HepG2 (cell line): ENCODE data around the gene YIPF7. TPM values are rescaled to one million over a fixed set of nuclear protein-coding genes. Genes with fewer than 3 reads are reported as not detected.

Source experiments
- ATAC-seq: fragments of 200-7000 bp; cut with Tn5 transposase; 3 replicates; pipeline ENCODE4 v1.9.1; 2020; ENCODE audit warnings: mild to moderate bottlenecking, moderate library complexity
- BruUV-seq: library from RNA; stranded (reverse); fragments of 400-500 nt; replicated peaks from 2 replicates; lab custom pipeline; 2021; lab: Mats Ljungman, UMichigan
- CTCF ChIA-PET: fragments of 300-600 bp; formaldehyde crosslinking; extraction: SDS; loops from one replicate; lab custom pipeline; 2021; ENCODE audit warnings: low total read pairs, inconsistent platforms, low intra/inter-chr PET ratio; lab: Yijun Ruan, JAX
- POLR2A ChIA-PET: fragments of 350-600 bp; sonication (Branson Sonifier 250); formaldehyde crosslinking; loops from one replicate; lab custom pipeline; 2020; ENCODE audit warnings: antibody characterized with exemption, inconsistent platforms; lab: Yijun Ruan, JAX
- DNase-seq: peaks from one replicate; pipeline ENCODE4 v3.0.0-alpha.2; 2015; ENCODE audit warnings: low spot score
- FAIRE-seq: peaks from 3 replicates; lab custom pipeline; 2011; peaks lifted over from hg19 to GRCh38; lab: Jason Lieb, UNC
- H2AFZ ChIP-seq: one replicate; pipeline ENCODE4 v1.6.1; 2011; ENCODE audit warnings: low read length, inconsistent platforms
- H3K27ac ChIP-seq: fragments of 300-600 bp; 3 replicates; pipeline ENCODE4 v1.8.0; 2011; ENCODE audit warnings: mixed run types, mild to moderate bottlenecking, mixed read lengths, low read length, inconsistent platforms; ENCODE audit not compliant: insufficient read depth; ENCODE audit errors: extremely low read length
- H3K27me3 ChIP-seq, 2 experiments: fragments of 200-600 bp in 1 of 2; 2 replicates in 1 of 2; 3 replicates in 1 of 2; pipeline versions ENCODE4 v1.6.0 to v1.8.0; 2011; ENCODE audit warnings: low read length in 2 of 2, mild to moderate bottlenecking in 2 of 2, moderate library complexity in 2 of 2, inconsistent platforms in 1 of 2; ENCODE audit not compliant: insufficient read depth in 2 of 2, control insufficient read depth in 1 of 2
- H3K36me3 ChIP-seq, 2 experiments: fragments of 200-600 bp in 1 of 2; replicated peaks in 1 of 2; 2 replicates in 1 of 2; 3 replicates in 1 of 2; pipeline versions ENCODE4 v1.5.1 to v1.8.0; 2011; ENCODE audit warnings: low read length in 2 of 2, inconsistent platforms in 1 of 2; ENCODE audit not compliant: insufficient read depth in 2 of 2, control insufficient read depth in 1 of 2
- H3K4me1 ChIP-seq: 2 replicates; pipeline ENCODE4 v1.5.1; 2012; ENCODE audit warnings: low read length, inconsistent platforms; ENCODE audit not compliant: insufficient read depth
- H3K4me2 ChIP-seq: 2 replicates; pipeline ENCODE4 v1.6.0; 2011; ENCODE audit warnings: low read depth, low read length, inconsistent platforms
- H3K4me3 ChIP-seq, 3 experiments: fragments of 200-600 bp in 1 of 3; sonication (generic), shearing (Covaris generic) in 1 of 3; replicated peaks in 1 of 3; 2 replicates each; pipeline ENCODE4 v1.5.1; 2011 to 2016; ENCODE audit warnings: low read length in 3 of 3, inconsistent platforms in 2 of 3, low read depth in 2 of 3, mild to moderate bottlenecking in 2 of 3, control low read depth in 1 of 3, mixed read lengths in 1 of 3; ENCODE audit not compliant: insufficient read depth in 1 of 3
- H3K79me2 ChIP-seq: one replicate; pipeline ENCODE4 v1.6.1; 2011; ENCODE audit warnings: low read length, inconsistent platforms; ENCODE audit not compliant: insufficient read depth
- H3K9ac ChIP-seq: 2 replicates; pipeline ENCODE4 v1.6.0; 2011; ENCODE audit warnings: mild to moderate bottlenecking, low read depth, low read length, inconsistent platforms; ENCODE audit not compliant: insufficient read depth
- H3K9me3 ChIP-seq: 2 replicates; pipeline ENCODE4 v1.5.1; 2012; ENCODE audit warnings: mild to moderate bottlenecking, low read length
- H4K20me1 ChIP-seq: 2 replicates; pipeline ENCODE4 v1.6.0; 2011; ENCODE audit warnings: inconsistent platforms, mild to moderate bottlenecking, low read length, moderate library complexity; ENCODE audit not compliant: insufficient read depth
- CCDC6 ChIP-seq: sonication (generic); formaldehyde crosslinking; IDR thresholded peaks from 2 replicates; pipeline ENCODE4 v1.8.1; 2022; ENCODE audit warnings: mild to moderate bottlenecking, missing genetic modification reagents, moderate library complexity
- DMAP1 ChIP-seq: IDR thresholded peaks from 2 replicates; pipeline ENCODE4 v1.6.1; 2016
- FOXM1 ChIP-seq: sonication (generic); formaldehyde crosslinking; IDR thresholded peaks from 2 replicates; pipeline ENCODE4 v1.5.0; 2020; ENCODE audit warnings: missing genetic modification reagents
- HIVEP1 ChIP-seq: sonication (generic); formaldehyde crosslinking; IDR thresholded peaks from 2 replicates; pipeline ENCODE4 v1.4.0; 2020; ENCODE audit warnings: mild to moderate bottlenecking, missing genetic modification reagents
- JUND ChIP-seq: sonication (generic); formaldehyde crosslinking; IDR thresholded peaks from 2 replicates; pipeline ENCODE4 v1.8.0; 2022; ENCODE audit warnings: mild to moderate bottlenecking, missing genetic modification reagents
- MAFG ChIP-seq: sonication (generic); formaldehyde crosslinking; IDR thresholded peaks from 2 replicates; pipeline ENCODE4 v1.5.1; 2020; ENCODE audit warnings: mild to moderate bottlenecking, missing genetic modification reagents
- MAFK ChIP-seq, 2 experiments: IDR thresholded peaks in 1 of 2; conservative IDR thresholded peaks in 1 of 2; 2 replicates each; pipeline ENCODE4 v1.6.1; 2011; ENCODE audit warnings: improper control_type of control experiment in 2 of 2, low read length in 2 of 2
- PCBP2 ChIP-seq: fragments of 200-400 bp; formaldehyde crosslinking; optimal IDR thresholded peaks from 2 replicates; pipeline ENCODE3; 2018; ENCODE audit warnings: low read length, low read depth; ENCODE audit not compliant: poor library complexity, severe bottlenecking
- RBFOX2 ChIP-seq: fragments of 200-400 bp; formaldehyde crosslinking; IDR thresholded peaks from 2 replicates; pipeline ENCODE4 v1.6.1; 2017; ENCODE audit warnings: low read depth, mild to moderate bottlenecking, low read length
- SAFB2 ChIP-seq: sonication (generic); formaldehyde crosslinking; IDR thresholded peaks from 2 replicates; pipeline ENCODE4 v1.5.1; 2020; ENCODE audit warnings: missing genetic modification reagents, low read depth, mild to moderate bottlenecking, borderline replicate concordance
- STAT5B ChIP-seq: sonication (generic); formaldehyde crosslinking; IDR thresholded peaks from 2 replicates; pipeline ENCODE4 v1.4.0; 2020; ENCODE audit warnings: missing genetic modification reagents
- TP53 ChIP-seq: sonication (generic); formaldehyde crosslinking; conservative IDR thresholded peaks from 2 replicates; pipeline ENCODE4 v1.4.0; 2020; ENCODE audit warnings: missing genetic modification reagents
- ZFP36L2 ChIP-seq: sonication (generic); formaldehyde crosslinking; IDR thresholded peaks from 2 replicates; pipeline ENCODE4 v1.4.0; 2020; ENCODE audit warnings: missing genetic modification reagents
- ZKSCAN5 ChIP-seq: sonication (generic); formaldehyde crosslinking; IDR thresholded peaks from 2 replicates; pipeline ENCODE4 v1.5.1; 2020; ENCODE audit warnings: mild to moderate bottlenecking, missing genetic modification reagents
- ZNF260 ChIP-seq: sonication (generic); formaldehyde crosslinking; IDR thresholded peaks from 2 replicates; pipeline ENCODE4 v1.4.0; 2020; ENCODE audit warnings: missing genetic modification reagents, low read depth, mild to moderate bottlenecking, borderline replicate concordance
- ZNF317 ChIP-seq: sonication (generic); formaldehyde crosslinking; IDR thresholded peaks from 2 replicates; pipeline ENCODE4 v1.5.0; 2020; ENCODE audit warnings: mild to moderate bottlenecking, missing genetic modification reagents
- ZNF431 ChIP-seq: sonication (generic); formaldehyde crosslinking; IDR thresholded peaks from 2 replicates; pipeline ENCODE4 v1.9.0; 2022; ENCODE audit warnings: missing genetic modification reagents, low read depth, mild to moderate bottlenecking, borderline replicate concordance
- ZNF777 ChIP-seq: sonication (generic); formaldehyde crosslinking; IDR thresholded peaks from 2 replicates; pipeline ENCODE4 v1.4.0; 2020; ENCODE audit warnings: missing genetic modification reagents
- WGBS: methylation state at CpG from one replicate; pipeline ENCODE4 v1.1.6; 2017; ENCODE audit warnings: low lambda C conversion rate; 5-methylcytosine and 5-hydroxymethylcytosine counted together
- in situ Hi-C: cut with HindIII; loops from 2 replicates; pipeline ENCODE4 v1.10.0; 2017; ENCODE audit warnings: low pct_unique_long_range_greater_than_20kb; ENCODE audit not compliant: extremely low pct_ligation_motif_present
- intact Hi-C: fragments of 100-400 bp; cut with micrococcal nuclease; formaldehyde crosslinking; loops from one replicate; pipeline ENCODE4 v1.10.0; 2022; ENCODE audit not compliant: unreplicated experiment
- polyA plus RNA-seq, 8 experiments: library from polyadenylated mRNA; depleted of rRNA in 3 of 8; stranded (reverse) in 7 of 8; unstranded in 1 of 8; fragments of >200 nt; fragmentation: Illumina TruSeq in 4 of 8; extraction: Trizol in 4 of 8; gene quantifications; 2 replicates each; pipeline versions ENCODE4 v1.2.1 to v1.2.3, GENCODE V29; 2011 to 2016; ENCODE audit warnings: low read depth in 4 of 8, missing spikeins in 1 of 8, mixed read lengths in 1 of 8; ENCODE audit not compliant: insufficient read depth in 1 of 8
- total RNA-seq, 5 experiments: library from RNA; depleted of rRNA; stranded (reverse); fragments of >200 nt; fragmentation: Illumina TruSeq; extraction: Trizol; gene quantifications; 2 replicates each; pipeline ENCODE4 v1.2.3, GENCODE V29; 2016; ENCODE audit warnings: low read depth in 1 of 5
- TF ChIP-seq, protein P1 (sequence below): IDR thresholded peaks from 2 replicates; pipeline ENCODE4 v1.4.0; 2020; ENCODE audit warnings: mild to moderate bottlenecking, missing genetic modification reagents

YIPF7 gene
- total and polyA plus RNA-seq, 2 of the 13 experiments (the other 11 are each of a cell fraction or from before 2014, with no cell fraction given), result 0.12 TPM; not detected in 1

DNA sequence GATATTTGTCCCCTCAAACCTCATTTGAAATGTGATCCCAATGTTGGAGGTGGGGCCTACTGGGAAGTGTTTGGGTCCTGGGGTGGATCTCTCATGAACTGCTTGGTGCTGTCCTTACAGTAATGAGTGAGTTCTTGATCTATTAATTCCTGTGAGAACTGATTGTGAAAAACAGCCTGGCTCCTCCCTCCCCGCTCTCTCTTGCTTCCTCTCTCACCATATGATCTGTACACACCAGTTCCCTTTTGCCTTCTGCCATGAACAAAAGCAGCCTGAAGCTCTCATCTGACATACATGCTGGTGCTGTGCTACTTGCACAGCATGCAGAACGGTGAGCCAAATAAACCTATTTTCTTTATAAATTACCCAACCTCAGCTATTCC lies 11.2 kb upstream of the YIPF7 start:
- peak; percentile 52 for ATAC-seq
- in situ Hi-C loops, result no loop called here
- 0 out of 2 replicates have a peak overlapping the region, but pooled peaks have one; percentile 18 for H3K4me2 ChIP-seq
- no peak overlapping the region for H3K9ac ChIP-seq
- TF ChIP-seq FOXM1 (CRISPR knock-in tag) (no peak), ZNF777 (CRISPR knock-in tag) (no peak), ZNF317 (CRISPR knock-in tag) (no peak), MAFG (no peak), PCBP2 (no peak), DMAP1 (CRISPR knock-in tag) (no peak), TP53 (CRISPR knock-in tag) (no peak), STAT5B (CRISPR knock-in tag) (no peak), JUND (CRISPR knock-in tag) (no peak), CCDC6 (no peak), MAFK (conservative IDR thresholded peaks at IDR 0.05 in 1 of 2, IDR thresholded peaks at IDR 0.05 in 1 of 2; ENCODE audit: low read length in 2 of 2) (no peak), ZKSCAN5 (CRISPR knock-in tag) (no peak), HIVEP1 (no peak), ZNF431 (CRISPR knock-in tag) (no peak), SAFB2 (CRISPR knock-in tag) (no peak), ZNF260 (CRISPR knock-in tag) (no peak), RBFOX2 (no peak), ZFP36L2 (CRISPR knock-in tag) (no peak)
- TF ChIP-seq, protein P1, sequence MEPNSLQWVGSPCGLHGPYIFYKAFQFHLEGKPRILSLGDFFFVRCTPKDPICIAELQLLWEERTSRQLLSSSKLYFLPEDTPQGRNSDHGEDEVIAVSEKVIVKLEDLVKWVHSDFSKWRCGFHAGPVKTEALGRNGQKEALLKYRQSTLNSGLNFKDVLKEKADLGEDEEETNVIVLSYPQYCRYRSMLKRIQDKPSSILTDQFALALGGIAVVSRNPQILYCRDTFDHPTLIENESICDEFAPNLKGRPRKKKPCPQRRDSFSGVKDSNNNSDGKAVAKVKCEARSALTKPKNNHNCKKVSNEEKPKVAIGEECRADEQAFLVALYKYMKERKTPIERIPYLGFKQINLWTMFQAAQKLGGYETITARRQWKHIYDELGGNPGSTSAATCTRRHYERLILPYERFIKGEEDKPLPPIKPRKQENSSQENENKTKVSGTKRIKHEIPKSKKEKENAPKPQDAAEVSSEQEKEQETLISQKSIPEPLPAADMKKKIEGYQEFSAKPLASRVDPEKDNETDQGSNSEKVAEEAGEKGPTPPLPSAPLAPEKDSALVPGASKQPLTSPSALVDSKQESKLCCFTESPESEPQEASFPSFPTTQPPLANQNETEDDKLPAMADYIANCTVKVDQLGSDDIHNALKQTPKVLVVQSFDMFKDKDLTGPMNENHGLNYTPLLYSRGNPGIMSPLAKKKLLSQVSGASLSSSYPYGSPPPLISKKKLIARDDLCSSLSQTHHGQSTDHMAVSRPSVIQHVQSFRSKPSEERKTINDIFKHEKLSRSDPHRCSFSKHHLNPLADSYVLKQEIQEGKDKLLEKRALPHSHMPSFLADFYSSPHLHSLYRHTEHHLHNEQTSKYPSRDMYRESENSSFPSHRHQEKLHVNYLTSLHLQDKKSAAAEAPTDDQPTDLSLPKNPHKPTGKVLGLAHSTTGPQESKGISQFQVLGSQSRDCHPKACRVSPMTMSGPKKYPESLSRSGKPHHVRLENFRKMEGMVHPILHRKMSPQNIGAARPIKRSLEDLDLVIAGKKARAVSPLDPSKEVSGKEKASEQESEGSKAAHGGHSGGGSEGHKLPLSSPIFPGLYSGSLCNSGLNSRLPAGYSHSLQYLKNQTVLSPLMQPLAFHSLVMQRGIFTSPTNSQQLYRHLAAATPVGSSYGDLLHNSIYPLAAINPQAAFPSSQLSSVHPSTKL (CRISPR knock-in tag), result no peak
- CTCF ChIA-PET, result no interaction called here
- H2AFZ ChIP-seq, result no peak overlapping the region
- WGBS, result 33% methylated on average over 2 of the region's 2 CpGs
- H3K27ac ChIP-seq, result no peak overlapping the region
- H3K36me3 ChIP-seq, result no peaks in the 10 kb centered on the region
- H3K79me2 ChIP-seq, result no peaks in the 10 kb centered on the region
- no peak for FAIRE-seq
- no peaks in the 10 kb centered on the region for H4K20me1 ChIP-seq
- no peaks in the 10 kb centered on the region for H3K9me3 ChIP-seq
- BruUV-seq, result no TSS peak
- H3K4me1 ChIP-seq, result peaks cover 14% of the 10 kb centered on the region
- intact Hi-C loops, result no loop called here
- DNase-seq, result no peak
- no peaks in the 10 kb centered on the region for H3K27me3 ChIP-seq
- POLR2A ChIA-PET, result interaction anchor here (1.4 kb wide), 1 partner anchor 16 kb away, joined by 4 read pairs; the partner anchor contains the start of gene GUF1
- H3K4me3 ChIP-seq, result no peak overlapping the region
